ENCODE data around the gene MLLT1. TPM values are rescaled to one million over a fixed set of nuclear protein-coding genes. Genes with fewer than 3 reads are reported as not detected.

MLLT1 gene
- total RNA-seq, 1 experiment from 2014 or later = 58.3 TPM

GRCh38 chr19:6213696-6214641, 65.8 kb downstream of the MLLT1 start:
- Histone ChIP-seq H3K36me3 (ENCODE audit: control insufficient read depth, insufficient read depth, low read length) (no peaks in the 10 kb centered on the region), H3K9me3 (ENCODE audit: control insufficient read depth, insufficient read depth, low read depth, low read length) (no peaks in the 10 kb centered on the region), H3K4me3 (ENCODE audit: low read depth in 2 of 2, low read length in 2 of 2) (no peak overlapping the region), H3K4me1 (ENCODE audit: control insufficient read depth, insufficient read depth, low read length) (no peaks in the 10 kb centered on the region), H3K27me3 (ENCODE audit: control insufficient read depth, insufficient read depth, low read length) (no peaks in the 10 kb centered on the region), H3K27ac (ENCODE audit: low read length) (no peak overlapping the region)
- ATAC-seq = no peak
- intact Hi-C loops (cut with micrococcal nuclease; ENCODE audit: unreplicated experiment) = no loop called here
- ChIA-PET POLR2A (no interaction called here), CTCF (interaction anchor here (0.6 kb wide), 1 partner anchor 99 kb away, joined by 6 read pairs; no protein-coding TSS in a partner anchor)
- in situ Hi-C loops (cut with HindIII; ENCODE audit: low pct_unique_long_range_greater_than_20kb, low sequenced_read_pairs) = no loop called here
- no peak for DNase-seq (ENCODE audit: low read depth, low spot score)
- no TSS peak for BruUV-seq (replicated peaks)
- no peak for TF ChIP-seq TCF7L2 (IDR thresholded peaks at IDR 0.05; ENCODE audit: low read depth, low read length)
- TF ChIP-seq CTCF (IDR thresholded peaks at IDR 0.05) = no peak

DNA sequence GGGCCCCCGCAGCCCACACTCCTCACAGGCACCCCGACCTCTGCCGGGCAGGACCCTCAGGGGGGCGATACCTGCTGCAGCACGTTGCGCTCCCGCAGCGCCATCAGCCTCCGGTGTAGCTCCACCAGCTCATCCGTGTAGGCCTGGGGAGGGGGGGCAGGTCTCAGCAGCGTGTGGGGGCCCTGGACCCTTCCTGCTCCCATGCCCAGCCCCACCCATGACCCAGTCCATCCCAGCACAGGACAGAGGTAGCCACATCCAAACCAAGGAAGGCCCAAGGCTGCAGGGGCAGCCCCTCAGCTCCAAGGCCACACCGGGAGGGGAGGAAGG, 66.5 kb downstream of the MLLT1 start:
- BruUV-seq (replicated peaks) = no TSS peak
- POLR2A ChIA-PET = interaction anchor here (0.5 kb wide), 1 partner anchor 485 kb away, joined by 6 read pairs; no protein-coding TSS in a partner anchor
- no peak for TF ChIP-seq CTCF (IDR thresholded peaks at IDR 0.05)
- TF ChIP-seq, protein P1, sequence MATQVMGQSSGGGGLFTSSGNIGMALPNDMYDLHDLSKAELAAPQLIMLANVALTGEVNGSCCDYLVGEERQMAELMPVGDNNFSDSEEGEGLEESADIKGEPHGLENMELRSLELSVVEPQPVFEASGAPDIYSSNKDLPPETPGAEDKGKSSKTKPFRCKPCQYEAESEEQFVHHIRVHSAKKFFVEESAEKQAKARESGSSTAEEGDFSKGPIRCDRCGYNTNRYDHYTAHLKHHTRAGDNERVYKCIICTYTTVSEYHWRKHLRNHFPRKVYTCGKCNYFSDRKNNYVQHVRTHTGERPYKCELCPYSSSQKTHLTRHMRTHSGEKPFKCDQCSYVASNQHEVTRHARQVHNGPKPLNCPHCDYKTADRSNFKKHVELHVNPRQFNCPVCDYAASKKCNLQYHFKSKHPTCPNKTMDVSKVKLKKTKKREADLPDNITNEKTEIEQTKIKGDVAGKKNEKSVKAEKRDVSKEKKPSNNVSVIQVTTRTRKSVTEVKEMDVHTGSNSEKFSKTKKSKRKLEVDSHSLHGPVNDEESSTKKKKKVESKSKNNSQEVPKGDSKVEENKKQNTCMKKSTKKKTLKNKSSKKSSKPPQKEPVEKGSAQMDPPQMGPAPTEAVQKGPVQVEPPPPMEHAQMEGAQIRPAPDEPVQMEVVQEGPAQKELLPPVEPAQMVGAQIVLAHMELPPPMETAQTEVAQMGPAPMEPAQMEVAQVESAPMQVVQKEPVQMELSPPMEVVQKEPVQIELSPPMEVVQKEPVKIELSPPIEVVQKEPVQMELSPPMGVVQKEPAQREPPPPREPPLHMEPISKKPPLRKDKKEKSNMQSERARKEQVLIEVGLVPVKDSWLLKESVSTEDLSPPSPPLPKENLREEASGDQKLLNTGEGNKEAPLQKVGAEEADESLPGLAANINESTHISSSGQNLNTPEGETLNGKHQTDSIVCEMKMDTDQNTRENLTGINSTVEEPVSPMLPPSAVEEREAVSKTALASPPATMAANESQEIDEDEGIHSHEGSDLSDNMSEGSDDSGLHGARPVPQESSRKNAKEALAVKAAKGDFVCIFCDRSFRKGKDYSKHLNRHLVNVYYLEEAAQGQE (IDR thresholded peaks at IDR 0.05; ENCODE audit: insufficient read depth in 1 of 2, low read depth in 2 of 2, low read length in 1 of 2) = no peak
- no peak for TF ChIP-seq SIN3A (IDR thresholded peaks at IDR 0.05; ENCODE audit: borderline replicate concordance, insufficient read depth, low read depth, low read length)
- TF ChIP-seq POLR2AphosphoS5 (IDR thresholded peaks at IDR 0.05; ENCODE audit: low read depth, low read length) = no peak
- no peak for TF ChIP-seq TCF7L2 (IDR thresholded peaks at IDR 0.05; ENCODE audit: low read depth, low read length)

More for the DNA sequence above, 66.5 kb downstream of the MLLT1 start:
- in situ Hi-C loops (cut with HindIII; ENCODE audit: low pct_unique_long_range_greater_than_20kb, low sequenced_read_pairs) = no loop called here
- H3K27ac ChIP-seq (ENCODE audit: low read length) = no peak overlapping the region
- CTCF ChIA-PET = no interaction called here
- no peaks in the 10 kb centered on the region for H3K36me3 ChIP-seq (ENCODE audit: control insufficient read depth, insufficient read depth, low read length)
- intact Hi-C loops (cut with micrococcal nuclease; ENCODE audit: unreplicated experiment) = no loop called here
- no peaks in the 10 kb centered on the region for H3K27me3 ChIP-seq (ENCODE audit: control insufficient read depth, insufficient read depth, low read length)
- ATAC-seq (no peak), DNase-seq (ENCODE audit: low read depth, low spot score) (no peak)
- H3K4me1 ChIP-seq (ENCODE audit: control insufficient read depth, insufficient read depth, low read length) = no peaks in the 10 kb centered on the region
- no peaks in the 10 kb centered on the region for H3K9me3 ChIP-seq (ENCODE audit: control insufficient read depth, insufficient read depth, low read depth, low read length)
- H3K4me3 ChIP-seq (ENCODE audit: low read depth in 2 of 2, low read length in 2 of 2) = no peak overlapping the region

All from Panc1 (cell line).